ENCODE measurements around the gene NR2E1.

Gene NR2E1

GRCh38 chr6:108163267-108163643 is 2.6 kb upstream of the NR2E1 start:
- no peak overlapping the region for H3K4me3 ChIP-seq (ENCODE audit: low read depth, low read length)
- TF ChIP-seq CTCF (IDR thresholded peaks at IDR 0.05): no peak
- no peak overlapping the region for H3K9ac ChIP-seq
- H3K27ac ChIP-seq: no peak overlapping the region
- no peaks in the 10 kb centered on the region for H3K9me3 ChIP-seq (ENCODE audit: control insufficient read depth, low read length)
- no peak overlapping the region for H3K4me2 ChIP-seq (ENCODE audit: low read length)
- H3K36me3 ChIP-seq (ENCODE audit: control insufficient read depth, insufficient read depth, low read length): no peaks in the 10 kb centered on the region
- no peaks in the 10 kb centered on the region for H3K4me1 ChIP-seq
- H2AFZ ChIP-seq: no peak overlapping the region
- peaks cover 36% of the 10 kb centered on the region for H3K27me3 ChIP-seq (ENCODE audit: control insufficient read depth, insufficient read depth, low read length)
- H3K79me2 ChIP-seq: no peaks in the 10 kb centered on the region

DNA sequence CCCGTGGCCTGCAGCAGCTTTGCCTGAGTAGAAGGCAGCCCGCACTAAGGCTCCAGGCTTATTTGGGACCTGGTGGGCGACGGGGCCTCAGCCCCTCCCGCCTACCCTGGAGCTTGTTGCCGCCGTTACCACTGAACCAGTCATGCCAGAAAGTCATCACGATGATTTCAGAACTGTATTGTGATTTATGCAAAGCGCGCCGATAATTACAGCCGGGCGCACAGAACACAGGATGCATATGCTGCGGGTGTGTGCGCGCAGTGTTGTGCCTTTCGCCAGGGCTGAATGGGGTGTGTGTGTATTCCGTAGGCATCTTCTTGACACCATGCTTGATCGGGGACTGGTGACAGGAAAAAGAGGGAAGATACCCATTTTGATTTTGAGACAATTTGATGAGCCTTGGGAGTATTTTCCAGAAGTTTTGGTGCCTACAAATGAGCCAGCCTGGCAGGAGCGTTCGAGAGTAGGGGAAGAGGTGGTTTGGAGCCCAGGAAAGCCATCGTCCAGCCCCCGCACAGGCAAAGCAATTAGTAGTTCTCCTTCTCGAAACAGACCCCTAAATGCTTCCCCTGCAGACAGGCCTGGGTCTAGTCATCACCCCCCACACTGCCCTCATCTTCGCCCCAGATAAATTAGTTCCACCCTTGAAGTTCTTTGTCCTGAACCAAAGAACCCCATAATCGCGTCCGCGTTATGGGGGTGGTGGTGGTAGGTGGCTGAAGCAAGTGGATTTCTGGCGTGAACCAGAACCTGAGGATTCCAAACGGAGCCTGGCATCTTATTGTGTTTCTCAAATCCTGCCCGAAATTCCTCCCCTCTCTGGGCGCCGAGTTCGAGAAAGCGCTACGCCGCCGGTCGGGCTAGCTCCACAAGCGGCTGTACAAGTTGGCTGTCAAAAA is 1.9 kb upstream of the NR2E1 start:
- no peaks in the 10 kb centered on the region for H3K79me2 ChIP-seq
- H3K36me3 ChIP-seq (ENCODE audit: control insufficient read depth, insufficient read depth, low read length): no peaks in the 10 kb centered on the region
- TF ChIP-seq CTCF (IDR thresholded peaks at IDR 0.05): no peak
- H3K27me3 ChIP-seq (ENCODE audit: control insufficient read depth, insufficient read depth, low read length): peaks cover 34% of the 10 kb centered on the region
- H3K4me1 ChIP-seq: no peaks in the 10 kb centered on the region
- H2AFZ ChIP-seq: no peak overlapping the region
- H3K9ac ChIP-seq: no peak overlapping the region
- no peak overlapping the region for H3K4me3 ChIP-seq (ENCODE audit: low read depth, low read length)
- H3K4me2 ChIP-seq (ENCODE audit: low read length): no peak overlapping the region
- H3K9me3 ChIP-seq (ENCODE audit: control insufficient read depth, low read length): no peaks in the 10 kb centered on the region
- no peak overlapping the region for H3K27ac ChIP-seq

DNA sequence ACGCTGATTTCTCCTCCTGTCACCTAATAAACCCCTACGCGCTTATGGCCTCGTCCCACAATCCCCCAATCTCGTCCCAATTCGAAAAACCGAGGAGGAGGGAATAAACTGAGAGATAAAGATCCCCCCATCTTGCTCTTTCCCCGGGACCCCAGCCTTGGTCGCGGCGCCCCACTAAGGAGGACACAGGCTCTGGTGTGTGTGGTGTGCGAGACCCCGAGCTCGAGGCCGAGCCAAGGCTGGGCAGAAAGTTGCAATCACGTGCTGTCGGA is 1.3 kb upstream of the NR2E1 start:
- Histone ChIP-seq H3K79me2 (no peaks in the 10 kb centered on the region), H3K27ac (no peak overlapping the region), H3K9ac (no peak overlapping the region), H3K27me3 (ENCODE audit: control insufficient read depth, insufficient read depth, low read length) (peaks cover 31% of the 10 kb centered on the region), H3K4me2 (ENCODE audit: low read length) (no peak overlapping the region), H3K9me3 (ENCODE audit: control insufficient read depth, low read length) (no peaks in the 10 kb centered on the region), H3K4me3 (ENCODE audit: low read depth, low read length) (no peak overlapping the region), H2AFZ (no peak overlapping the region), H3K4me1 (no peaks in the 10 kb centered on the region), H3K36me3 (ENCODE audit: control insufficient read depth, insufficient read depth, low read length) (no peaks in the 10 kb centered on the region)
- no peak for TF ChIP-seq CTCF (IDR thresholded peaks at IDR 0.05)

- no peak for TF ChIP-seq CTCF (IDR thresholded peaks at IDR 0.05)
- no peaks in the 10 kb centered on the region for H3K4me1 ChIP-seq
- no peak overlapping the region for H3K4me3 ChIP-seq (ENCODE audit: low read depth, low read length)
- H3K27me3 ChIP-seq (ENCODE audit: control insufficient read depth, insufficient read depth, low read length): peaks cover 31% of the 10 kb centered on the region
- H3K9me3 ChIP-seq (ENCODE audit: control insufficient read depth, low read length): no peaks in the 10 kb centered on the region
- H2AFZ ChIP-seq: no peak overlapping the region
- H3K4me2 ChIP-seq (ENCODE audit: low read length): no peak overlapping the region
- H3K27ac ChIP-seq: no peak overlapping the region
- no peaks in the 10 kb centered on the region for H3K36me3 ChIP-seq (ENCODE audit: control insufficient read depth, insufficient read depth, low read length)
- no peaks in the 10 kb centered on the region for H3K79me2 ChIP-seq
- H3K9ac ChIP-seq: no peak overlapping the region
Measured at GRCh38 chr6:108164815-108165706, 761 bp upstream of the NR2E1 start.

All from parathyroid adenoma (tissue), 2 donors.